NCI-H1930 (cell line): ENCODE measurements around the gene SLC43A2.
"Not testable (repeated sequence)": the region's sequence is repeated elsewhere in the genome, so short reads cannot be mapped to it uniquely, and the experiment has no call there.

Source experiments
- DNase-seq, 2 experiments: peaks; one replicate each; lab custom pipeline; 2025; lab: John Stamatoyannopoulos, UW

The SLC43A2 gene

DNA sequence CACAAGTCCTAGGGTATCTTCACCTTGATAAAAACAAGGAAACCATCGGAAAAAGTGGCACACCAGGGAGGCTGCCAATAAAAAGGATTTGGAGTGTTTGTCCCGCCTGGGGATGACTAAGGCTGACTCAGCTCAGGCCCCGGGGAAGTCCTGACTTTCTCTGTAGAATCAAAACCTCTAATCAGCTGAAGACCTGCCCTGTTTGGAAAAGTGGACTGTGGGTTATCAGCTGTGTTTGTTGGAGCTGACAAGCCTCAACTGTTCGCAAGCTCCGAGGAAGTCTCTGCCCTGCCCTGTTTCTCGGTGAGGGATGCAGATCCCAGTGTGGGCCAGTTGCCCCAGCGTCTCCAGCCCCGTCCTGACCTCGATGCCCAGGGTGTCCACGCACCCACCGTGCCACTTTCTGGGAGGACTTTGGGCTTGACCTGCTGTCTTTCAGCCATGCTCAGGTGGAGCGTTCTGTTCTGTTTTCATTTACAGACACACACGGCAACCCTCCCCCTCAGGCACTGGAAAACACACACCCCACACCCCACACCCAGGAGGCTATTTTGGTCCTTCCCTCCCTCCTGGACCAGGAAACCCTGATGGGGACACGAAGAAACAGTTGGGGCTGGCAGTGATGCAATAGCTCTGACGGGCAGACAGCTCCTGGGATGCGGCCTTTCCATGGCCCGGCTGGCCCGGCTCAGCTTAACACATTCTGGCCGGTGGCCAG lies 38.4 kb downstream of the SLC43A2 start:
- no peak for DNase-seq

DNA sequence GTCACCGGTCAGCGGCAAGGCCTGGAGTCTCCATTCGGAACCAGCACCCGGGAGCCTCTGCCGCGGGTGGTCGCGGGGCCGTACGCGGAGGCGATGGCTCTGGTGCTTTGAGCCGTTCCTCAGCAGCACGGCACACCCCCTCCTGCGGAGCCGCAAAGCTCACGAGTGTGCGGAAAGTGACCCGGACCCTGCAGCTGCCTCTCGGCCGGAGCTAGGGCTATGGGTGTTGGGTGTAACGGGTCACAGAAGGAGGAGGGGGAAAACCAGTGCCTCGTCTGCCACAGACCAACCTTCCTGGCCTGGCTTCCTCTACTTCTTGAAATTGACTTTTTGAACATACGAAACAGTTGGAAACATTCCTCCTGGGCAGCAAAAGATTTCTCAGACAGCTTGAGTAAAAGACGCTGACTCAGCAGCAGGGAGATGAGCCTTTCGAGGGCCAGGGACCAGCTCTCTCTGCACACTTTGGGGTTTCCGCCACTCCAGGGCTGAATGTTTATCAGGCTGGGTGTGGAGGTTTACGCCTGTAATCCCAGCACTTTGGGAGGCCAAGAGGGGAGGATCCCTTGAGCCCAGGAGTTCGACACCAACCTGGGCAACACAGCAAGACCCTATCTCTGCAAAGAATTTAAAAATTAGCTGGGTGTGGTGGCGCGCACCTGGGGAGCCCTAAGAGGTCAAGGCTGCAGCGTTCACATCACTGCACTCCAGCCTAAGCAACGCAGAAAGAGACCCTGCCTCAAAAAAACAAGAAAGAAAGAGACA lies 39.6 kb downstream of the SLC43A2 start:
- no peak for DNase-seq

DNA sequence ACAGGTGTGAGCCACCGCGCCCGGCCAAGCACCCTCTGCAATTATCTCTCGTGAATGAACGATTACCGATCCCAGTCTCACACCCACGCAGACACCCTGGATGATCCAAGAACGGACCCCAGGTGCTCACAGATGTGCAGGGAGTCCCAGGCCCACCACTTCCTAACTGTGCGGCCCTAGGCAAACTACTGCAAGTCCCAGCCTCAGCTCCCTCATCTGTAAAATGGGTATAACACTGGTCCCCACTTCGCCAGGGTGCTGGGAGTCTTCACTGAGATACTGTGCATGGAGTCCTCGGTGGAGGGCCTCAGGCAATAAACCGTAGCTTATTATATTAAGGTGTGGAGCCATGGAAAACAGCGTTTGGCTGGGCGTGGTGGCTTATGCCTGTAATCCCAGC lies 44.5 kb downstream of the SLC43A2 start:
- no peak for DNase-seq

DNA sequence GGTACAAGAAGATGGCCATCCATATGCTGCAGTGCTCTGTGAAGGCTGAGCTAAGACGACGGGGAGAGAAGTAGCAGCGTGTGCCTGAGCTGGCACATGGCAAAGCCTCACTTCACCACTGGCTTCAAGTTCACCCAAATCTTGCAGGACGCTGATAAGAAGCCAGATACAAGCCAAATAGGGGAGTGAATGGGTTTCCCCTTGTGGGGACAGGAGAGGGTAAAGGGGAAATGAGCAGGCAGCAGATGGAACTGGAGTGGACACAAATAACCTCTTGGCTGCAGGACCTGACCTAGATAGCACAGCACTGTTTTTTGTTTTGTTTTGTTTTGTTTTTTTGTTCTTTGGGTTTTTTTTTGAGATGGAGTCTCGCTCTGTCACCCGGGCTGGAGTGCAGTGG lies 45.1 kb downstream of the SLC43A2 start:
- no peak for DNase-seq

DNA sequence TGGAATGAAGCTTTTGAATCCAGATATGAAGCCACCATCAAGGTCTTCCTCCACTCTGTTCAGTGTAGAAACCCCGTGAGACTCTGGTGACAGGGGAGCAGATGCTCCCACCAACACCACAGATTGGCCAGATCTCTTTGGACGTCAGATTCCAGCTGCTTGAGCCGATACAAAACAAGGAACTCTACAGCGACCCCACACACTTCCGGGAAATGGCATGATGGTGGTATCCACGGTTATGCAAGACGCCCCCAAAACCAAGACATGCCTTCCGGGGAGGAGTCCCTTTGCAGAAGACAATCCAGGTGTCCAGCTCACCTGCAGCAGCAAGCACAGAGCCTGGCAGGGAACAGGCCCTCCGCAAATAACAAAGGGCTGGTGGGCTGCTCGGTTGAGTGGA lies 46.3 kb downstream of the SLC43A2 start:
- no peak for DNase-seq

DNA sequence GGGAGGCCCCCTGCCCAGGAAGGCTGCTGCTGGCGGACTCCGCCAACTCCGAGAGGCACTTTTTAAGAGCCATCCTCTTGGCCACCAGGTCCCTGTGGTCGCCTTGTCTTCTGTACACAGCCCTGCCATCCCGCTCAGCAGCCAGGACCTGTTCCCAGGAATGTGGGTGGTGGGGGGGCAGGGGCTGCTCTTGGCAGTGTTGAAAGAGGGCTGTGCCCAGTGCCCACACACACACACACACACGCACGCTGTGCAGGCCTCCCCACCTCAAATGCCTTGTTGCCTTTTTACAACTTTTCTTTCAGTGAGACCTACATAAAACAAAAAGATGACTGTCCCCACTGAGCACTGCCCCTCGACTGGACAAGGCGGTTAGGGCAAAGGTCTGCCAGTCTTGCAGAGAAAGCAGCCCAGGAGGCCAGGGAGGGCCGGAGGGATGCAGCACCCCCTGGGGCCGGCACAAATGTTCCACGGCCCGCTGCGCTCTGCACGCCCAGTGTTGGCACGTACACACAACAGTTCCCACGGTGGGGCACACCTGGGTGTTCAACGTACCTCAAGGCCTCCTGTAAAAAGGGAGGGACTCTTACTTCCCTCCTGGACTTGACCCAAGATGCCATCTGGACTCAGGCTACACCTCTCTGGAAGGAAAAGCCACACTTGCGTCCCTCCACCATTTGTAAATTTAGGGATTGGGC lies 47.5 kb downstream of the SLC43A2 start:
- no peak for DNase-seq

DNA sequence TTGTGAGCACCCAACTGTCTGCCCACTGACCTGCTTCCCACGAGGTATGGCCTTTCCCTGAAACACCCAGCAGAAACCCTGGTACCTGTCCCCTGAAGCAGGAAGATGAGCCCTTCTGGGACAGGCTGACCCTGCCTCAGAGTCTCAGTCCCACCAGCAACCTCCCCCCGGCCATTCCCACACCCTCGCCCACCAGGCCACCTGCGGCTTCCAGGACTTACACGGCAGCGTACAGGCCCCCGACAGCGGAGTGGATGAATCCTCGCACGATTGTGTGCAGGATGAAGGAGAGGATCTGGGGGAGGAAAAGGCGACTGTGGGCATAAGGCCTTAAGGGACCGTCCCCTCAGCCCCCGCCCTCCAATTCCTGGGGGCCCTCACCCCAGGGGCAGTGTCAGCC lies 50.6 kb downstream of the SLC43A2 start:
- DNase-seq: no peak

DNA sequence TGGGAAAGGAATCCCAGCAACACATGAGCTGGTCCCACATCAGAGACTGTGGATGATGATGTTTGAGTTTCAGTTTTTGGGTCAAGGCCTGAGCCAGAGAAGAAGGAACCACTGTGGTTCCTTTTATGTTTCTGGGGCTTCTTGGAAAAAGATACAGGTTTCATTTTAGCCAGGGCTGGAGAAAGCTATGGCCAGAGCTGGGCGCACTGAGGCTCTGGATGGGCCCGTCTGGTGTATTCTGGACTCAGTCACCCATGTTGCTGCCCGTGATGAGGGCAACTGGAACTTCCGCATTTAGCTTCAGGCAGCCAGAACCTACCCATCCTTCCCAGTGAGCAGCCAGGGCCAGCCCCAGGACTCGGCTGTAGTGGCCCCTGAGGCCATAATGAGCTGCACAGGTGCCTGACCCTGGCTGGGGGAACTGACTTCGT lies 51.0 kb downstream of the SLC43A2 start:
- DNase-seq: no peak

DNA sequence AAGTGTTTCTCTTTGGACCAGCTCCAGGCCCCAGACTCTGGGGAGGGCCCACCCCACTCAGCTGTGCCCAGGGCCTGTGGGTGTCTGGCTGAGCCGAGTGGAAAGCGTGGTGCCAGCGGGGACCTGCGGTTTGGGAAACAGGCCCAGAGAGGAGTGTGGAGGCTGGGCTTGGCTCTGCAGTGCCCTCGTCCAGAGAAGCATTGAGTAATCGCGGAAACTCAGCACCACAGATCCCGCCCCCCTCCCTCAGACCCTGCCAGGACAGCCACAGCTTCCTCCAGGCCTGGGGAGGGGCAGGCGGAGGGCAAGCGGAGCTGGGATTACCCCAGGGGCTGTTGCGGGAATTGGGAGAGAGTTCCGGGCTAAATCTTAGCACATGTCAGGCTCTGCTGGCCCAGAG lies 51.5 kb downstream of the SLC43A2 start:
- no peak for DNase-seq

DNA sequence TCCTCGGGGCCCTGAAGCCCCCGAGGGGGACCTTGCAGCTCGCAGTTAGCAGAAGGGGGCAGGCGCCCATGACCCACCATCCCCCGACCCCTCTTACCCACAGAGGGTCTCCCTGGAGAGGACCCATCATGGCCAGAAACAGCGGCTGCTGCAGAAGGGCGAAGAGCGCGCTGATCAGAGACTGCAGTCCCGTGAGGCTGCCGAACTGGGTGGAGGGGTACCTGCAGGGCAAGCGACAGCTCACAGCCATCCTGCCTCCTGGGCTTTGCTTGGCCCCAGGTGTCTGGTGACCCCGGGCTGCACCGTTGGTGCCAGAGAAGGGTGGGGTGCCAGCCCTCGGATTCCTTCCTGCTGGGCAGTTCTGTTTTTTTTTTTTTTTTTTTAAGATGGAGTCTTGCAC lies 52.1 kb downstream of the SLC43A2 start:
- DNase-seq: no peak

DNA sequence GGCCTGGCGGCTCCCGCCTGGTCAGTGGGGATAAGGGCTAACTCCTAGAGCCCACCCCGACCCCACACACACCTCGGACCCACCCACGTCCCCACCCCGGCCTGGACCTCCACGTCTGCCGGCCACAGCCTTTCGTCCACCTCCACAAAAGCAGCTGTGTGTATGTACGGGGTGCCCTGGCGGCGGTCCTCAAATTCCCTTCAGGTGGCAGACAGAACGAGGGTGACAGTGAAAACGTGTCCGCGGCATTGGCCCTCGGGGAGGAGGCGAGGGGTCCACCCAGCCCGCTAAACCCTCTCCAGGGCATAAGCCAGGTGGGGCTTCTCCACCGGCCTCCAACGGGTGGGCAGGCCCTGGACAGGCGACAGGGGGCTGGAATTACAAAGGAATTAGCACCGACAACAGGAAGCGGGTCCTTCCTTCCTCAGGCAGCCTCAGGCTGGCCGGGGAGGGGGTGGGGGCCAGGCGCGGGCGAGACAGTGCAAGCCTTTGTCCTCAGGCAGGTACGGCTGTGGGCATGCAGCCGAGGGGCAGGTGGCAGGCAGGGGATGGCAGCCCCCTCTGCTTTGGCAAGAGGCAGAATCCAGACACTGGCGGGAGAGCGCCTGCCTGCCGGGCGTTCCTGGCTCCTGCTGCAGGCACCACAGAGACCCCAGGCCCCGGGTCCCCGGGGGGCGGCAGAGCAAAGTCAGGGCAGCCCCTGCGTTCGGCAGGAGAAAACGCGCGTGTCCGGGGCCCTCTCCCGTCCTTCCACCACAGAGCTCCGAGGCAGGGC lies 53.8 kb downstream of the SLC43A2 start:
- no peak for DNase-seq

DNA sequence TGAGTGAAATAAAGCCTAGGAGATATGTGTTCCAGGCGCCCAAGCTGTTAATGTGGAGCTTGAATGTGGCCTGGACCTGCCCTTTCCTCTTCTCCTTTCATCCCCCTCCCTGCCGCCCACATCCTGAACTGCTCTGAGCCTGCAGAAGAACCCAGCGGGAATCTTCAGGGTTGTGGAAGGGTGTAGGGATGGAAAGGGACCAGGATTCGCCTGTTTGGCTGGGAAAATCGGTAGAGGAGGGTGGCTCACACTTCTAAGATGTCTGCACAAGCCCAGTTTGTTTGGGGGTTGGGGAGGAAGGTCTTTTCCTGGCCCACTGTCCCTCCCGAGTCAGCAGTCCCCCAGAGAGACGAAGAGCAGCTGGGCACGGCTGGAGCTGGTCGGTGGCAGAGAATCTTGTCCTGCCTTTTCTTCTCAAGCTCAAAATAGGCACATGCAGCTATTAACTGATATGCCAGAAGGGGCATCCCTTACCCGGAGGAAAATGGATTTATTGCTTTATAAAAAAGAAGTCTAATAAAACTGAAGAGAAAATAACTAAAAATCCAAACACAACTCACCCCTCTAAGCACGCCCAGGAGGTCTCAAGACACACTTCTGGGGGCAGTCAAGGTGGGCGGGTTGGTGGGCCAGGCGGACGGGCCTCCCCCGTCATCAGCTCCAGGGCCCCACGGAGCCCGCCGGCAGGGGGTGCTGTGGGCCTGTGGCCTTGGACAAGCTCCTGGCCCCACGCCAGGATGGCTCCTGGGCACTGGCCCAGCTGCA lies 54.5 kb downstream of the SLC43A2 start:
- no peak for DNase-seq

DNA sequence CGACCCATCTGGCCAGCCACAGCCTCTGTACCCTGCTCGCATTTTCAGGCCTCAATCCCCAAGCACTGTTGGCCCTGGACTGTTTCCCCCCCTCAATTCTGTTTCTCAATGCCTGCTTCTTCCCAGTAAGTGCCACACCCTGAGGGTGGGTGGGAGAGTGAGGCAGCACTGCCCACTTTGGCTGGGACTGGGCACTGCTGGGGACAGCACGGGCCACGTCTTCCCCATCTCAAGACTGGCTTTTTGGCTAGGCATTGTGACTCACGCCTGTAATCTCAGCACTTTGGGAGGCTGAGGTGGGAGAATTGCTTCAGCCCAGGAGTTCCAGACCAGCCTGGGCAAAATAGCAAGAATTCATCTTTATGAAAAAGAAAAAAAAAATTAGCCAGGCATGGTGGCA lies 56.0 kb downstream of the SLC43A2 start:
- not testable (repeated sequence) for DNase-seq

DNA sequence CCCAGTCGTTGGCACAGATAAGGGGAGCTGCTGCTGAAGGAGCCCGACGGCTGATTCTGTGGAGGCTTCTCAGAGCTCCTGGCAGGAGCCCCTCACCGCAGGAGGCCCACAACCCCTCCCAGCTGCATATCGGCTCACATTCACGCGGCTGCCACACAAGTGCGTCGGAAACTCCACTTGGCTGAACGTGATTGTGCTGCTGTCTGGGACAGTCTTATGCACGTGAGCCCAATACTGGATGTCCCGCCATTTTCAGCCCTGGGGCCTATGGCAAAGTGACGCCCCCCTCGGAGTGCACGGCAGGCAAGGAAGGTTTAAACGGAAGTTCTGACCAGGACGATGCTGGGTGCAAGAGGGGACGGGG lies 57.3 kb downstream of the SLC43A2 start:
- DNase-seq: no peak

DNA sequence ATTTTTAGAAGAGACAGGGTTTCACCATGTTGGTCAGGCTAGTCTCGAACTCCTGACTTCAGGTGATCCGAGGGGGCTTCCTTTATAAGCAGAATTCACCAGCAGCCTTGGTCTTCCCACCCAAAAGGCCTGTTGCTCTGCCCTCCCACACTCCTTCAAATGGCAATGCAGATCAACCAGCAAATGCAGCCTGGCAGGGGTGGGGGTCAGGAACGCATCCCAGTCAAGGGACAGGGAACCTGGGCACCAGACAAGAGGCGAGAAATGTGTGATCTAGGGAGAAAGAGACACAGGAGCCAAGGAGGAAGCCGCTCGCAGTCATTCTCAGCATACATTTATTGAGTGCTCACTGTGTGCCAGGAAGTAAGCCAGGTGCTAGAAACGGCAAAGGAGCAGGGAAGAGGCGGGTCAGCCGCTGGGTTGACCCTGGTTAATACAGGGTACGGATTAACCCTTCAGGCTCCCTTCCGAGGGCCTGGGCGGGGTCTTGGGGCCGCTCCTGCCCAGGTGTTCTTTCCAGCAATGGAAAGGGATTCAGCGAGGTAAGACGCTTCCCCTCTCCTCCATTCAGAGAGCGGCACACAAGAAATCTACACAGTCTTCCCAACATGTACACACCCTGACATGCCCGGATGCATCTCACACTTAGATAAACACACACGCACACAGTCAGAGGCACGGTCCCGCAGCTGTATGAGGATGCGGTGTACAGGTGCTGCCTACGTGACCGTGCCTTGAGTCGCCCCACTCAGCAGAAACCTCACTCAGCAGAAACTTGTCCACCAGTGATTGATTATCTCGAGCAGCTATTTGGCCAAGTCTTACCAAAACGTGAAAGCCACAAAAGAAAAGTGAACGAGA lies 59.5 kb downstream of the SLC43A2 start:
- DNase-seq: no peak

DNA sequence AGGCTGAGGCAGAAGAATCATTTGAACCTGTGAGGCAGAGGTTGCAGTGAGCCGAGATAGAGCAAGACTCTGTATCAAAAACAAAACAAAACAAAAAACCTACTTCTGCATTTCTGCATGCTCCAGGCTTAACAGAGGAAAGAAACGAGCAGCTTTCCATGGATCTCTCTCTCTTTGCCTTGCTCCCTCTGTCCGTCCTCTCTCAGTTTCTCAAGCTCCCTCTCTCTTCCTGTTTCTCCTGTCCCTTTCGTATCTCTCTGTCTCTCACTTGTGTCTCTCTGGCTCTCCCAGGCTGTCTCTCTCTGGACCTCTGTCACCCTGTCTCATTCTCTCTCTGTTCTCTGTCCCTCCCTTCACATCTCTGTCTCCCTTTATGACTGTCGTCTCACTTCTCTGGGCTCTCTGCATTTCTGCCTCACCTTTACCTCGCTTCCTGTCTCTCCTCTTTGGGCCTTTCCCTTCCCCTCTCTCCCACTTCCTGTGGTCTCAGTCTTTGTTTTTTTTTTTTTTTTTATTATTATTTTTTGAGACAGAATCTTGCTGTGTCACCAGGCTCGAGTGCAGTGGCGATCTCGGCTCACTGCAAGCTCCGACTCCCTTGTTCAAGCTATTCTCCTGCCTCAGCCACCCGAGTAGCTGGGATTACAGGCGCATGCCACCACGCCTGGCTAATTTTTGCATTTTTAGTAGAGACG lies 62.0 kb downstream of the SLC43A2 start:
- no peak for DNase-seq

DNA sequence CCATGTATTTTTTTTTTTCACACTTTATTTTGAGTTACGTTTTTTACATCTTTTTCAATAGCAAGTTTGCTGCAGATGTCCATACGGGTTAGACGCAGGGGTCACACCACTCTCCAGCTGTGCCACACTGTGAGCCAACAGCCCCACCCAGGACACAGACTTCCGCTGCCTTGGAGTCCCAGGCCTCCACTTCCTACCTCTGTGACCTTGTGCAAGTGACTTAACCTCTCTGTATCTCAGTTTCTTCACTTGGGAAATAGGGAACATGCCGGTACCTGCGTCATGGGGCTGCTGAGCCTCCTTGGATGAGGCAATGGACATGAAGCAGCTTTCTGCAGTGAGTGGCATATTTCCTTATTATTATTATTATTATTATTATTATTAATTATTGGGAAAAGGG lies 62.8 kb downstream of the SLC43A2 start:
- no peak for DNase-seq

DNA sequence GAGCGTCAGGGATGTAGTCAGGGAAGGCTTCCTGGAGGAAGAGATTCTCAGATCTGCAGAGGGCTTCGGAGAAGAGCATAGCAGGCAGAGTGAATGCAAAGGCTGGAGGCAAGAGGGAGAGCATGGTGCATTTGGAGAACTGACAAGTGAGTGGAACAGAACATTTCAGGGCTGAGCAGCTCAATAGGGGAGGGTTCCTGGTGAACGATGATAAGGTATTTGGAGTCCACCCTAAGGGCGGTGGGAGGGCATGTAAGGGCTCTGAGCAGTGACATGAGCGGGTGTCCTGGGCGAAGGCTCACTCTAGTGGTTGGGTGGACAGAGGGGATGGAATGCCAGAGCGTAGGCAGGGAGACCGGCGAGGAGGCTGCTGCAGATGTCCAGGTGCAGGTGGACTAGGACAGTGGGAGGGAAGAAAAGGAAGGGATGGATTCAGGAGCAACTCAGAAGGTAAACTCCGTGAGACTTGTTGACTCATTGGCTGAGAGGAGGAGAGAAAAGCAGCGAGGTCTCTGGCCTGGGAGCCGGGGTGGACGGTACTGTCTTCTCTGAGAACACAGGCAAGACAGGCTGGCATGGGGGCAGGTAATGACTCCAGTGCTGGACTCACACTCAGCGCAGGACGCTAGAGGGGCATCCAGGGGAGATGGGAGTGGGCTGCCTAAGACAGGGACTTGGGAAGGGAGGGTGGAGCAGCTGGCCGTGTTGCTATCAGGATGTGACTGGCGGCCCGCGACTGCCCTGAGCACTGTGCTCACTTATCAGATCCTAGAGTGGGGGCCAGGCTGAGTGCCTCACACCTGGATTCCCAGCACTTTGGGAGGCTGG lies 64.6 kb downstream of the SLC43A2 start:
- no peak for DNase-seq

DNA sequence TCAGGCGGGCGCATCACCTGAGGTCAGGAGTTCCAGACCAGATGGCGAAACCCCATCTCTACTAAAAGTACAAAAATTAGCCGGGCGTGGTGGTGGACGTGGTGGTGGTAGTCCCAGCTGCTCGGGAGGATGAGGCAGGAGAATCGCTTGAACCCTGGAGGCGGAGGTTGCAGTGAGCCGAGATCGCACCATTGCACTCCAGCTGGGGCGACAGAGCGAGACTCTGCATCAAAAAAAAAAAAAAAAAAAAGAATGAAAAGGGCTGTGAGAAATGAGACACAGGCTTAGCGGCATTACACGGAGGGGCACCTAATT lies 65.2 kb downstream of the SLC43A2 start:
- not testable (repeated sequence) for DNase-seq
